NOMO-1 (cell line): Measurements from ENCODE around the gene MYOM1.
A peak's percentile ranks its signal among the peaks of the same experiment; 100 is the strongest.

Experiments
- DNase-seq, 2 experiments: peaks; one replicate each; lab custom pipeline; 2025; ENCODE audit not compliant: unreplicated experiment in 2 of 2; lab: John Stamatoyannopoulos, UW

Gene MYOM1

DNA sequence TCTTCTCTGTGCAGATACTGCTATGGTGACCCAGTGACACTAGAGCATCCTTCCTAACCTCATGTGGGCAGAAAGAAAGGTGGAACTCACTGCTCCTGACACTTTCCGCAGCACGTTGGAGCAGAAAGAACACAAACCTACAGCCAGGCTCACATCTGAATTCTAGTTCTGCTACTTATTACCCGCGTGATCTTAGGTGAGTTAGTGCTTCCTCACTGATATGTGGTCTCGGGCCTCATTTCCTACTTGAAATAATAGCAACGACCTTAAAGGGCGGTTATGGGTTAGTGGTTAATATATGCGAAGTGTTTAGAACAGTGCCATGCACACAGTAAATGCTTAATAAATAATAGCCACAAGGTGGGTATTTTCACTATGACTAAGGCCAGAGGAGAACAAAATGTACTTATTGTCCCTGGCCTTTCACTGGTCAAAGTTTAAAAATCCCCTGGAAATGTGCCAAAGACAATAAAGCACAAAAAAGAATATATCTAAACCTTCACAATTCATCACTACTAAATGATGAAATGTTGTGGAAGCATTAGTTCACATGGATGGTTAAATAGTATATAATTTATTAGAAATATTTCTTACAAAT is 66.6 kb downstream of the MYOM1 start:
- DNase-seq: no peak

DNA sequence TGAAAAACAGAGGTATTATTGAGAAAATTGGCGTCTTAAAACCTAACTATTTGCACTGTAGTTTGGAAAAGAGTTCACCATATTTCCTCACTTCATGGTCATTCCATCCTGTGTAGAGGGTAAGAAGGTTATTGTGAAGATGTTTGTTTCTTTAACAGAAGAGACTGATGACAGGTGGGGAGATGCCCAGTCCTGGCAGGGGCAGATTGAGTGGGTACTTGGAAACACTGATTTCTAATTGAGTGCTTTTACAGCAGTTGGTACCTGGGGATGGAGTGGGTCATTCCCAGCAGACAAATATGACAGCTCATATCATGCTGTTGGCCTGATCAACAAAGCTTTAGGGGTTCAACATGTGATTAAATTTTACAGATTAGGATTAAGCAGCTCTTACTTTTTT is 67.5 kb downstream of the MYOM1 start:
- no peak for DNase-seq

DNA sequence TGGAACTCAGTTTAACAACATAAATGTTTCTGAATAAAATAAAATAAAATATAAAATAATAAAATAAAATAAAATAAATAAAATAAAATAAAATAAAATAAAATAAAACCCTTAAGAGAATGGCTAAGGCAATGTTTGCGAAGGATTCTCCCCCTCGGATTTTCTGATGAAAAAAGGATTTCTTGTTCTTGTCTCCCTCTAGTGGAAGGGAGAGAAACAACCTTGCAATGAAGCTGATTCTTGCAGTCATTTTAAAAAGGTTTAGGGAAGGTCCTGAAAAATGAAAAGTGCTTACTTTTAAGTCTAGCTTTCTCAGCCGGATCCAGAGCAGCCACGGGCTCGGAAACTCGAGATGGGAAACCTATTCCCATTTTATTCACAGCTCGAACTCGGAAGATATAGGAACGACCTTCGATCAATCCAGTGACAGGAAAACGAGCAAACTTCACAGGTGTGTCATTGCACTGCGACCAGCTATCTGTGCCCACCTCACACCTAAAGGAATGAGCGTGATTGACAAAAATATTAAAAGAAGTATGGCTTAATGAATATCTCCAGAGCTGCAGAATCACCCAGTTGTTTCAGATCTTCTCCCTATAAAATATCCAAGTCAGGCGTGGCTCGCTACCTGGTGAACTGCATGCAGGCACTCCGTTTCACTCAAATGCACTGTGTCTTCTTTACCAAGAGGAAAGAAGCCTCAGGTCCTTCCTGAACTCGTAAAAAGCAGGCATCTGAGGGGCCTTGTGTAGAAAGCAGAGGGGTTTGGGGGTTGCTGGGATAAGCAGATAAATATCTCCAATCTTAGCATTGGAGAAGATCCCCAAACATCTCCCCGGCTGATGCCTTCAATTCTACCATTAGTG is 68.1 kb downstream of the MYOM1 start:
- DNase-seq: peak in 1 of 2 experiments; percentile 50

DNA sequence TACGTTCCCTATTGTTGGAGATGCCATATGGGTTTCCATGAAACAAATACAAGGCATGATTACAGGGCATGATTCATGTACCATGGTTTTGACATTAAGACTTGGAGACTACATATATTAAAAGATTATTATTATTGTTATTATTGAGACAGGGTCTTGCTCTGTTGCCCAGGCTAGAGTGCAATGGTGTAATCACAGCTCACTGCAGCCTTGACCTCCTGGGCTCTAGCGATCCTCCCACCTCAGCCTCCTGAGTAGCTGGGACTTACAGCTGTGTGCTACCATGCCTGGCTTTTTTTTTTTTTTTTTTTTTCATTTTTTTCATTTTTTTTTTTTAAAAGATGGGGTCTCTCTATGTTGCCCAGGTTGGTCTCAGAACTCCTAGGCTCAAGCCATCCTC is 69.1 kb downstream of the MYOM1 start:
- no peak for DNase-seq

DNA sequence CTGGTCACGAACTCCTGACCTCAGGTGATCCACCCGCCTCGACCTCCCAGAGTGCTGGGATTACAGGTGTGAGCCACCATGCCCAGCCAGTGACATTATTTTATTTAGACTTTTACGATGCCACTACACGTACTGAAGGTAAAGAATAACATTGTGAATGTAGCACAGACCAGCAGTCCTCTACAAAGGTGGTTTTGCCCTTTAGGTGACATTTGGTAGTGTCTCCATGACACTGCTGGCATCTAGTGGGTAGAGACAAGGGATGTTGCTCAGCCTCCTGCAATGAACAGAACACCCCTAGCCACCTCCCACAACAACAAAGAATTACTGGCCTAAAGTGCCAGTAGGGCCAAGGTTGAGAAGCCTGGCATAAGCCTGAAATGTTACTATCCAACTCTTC is 69.5 kb downstream of the MYOM1 start:
- no peak for DNase-seq

DNA sequence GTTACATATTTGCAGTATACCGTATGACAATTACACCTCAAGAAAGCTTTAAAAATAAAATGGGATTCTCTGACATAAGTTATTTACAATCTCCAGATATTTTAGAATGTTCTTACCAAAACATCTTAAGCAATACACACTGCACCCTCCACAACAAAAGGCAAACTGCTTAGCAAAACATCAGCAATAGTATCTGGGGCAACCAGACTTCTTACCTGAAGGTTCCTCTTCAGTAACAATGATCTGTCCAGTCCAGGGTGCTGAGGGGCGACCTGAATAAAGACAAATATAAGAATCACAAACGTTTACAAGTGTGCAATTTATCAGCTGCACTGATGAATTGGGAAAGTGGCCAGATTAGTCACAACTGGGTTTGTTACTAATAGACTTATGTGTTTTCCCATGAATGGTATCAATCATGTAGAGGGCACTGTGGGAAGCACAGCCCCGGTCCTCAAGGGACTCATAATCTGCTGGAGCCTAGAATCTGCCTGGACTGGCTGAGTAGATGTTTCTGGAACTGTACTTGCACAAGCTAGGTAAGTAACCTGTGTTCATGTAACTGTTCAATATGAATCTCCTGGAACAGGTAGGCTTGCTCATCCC is 70.7 kb downstream of the MYOM1 start:
- no peak for DNase-seq

DNA sequence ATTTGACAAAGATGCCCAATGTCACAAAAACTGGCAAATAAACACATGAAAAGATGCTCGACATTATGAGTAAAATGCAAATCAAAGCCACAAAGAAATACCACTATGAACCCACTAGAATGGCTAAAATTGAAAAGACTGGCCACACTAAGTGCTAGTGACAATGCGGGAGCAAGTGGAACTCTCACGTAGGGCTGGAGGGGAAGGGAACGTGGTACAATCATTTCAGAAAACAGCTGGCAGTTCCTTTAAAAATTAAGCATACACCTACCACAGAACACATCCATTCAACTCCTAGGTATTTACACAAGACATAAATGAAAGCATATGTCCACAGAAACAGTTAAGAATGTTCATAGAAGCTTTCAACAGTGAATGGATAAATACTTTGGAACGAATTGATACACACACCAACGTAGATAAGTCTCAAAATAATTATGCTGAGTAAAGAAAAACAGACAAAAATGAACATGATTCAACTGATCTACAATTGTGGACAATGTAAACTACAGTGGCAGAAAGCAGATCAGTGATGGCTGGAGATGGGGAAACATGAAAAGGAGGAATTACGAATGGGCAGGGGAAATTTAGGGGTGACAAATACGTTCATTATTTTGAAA is 71.7 kb downstream of the MYOM1 start:
- DNase-seq: no peak

DNA sequence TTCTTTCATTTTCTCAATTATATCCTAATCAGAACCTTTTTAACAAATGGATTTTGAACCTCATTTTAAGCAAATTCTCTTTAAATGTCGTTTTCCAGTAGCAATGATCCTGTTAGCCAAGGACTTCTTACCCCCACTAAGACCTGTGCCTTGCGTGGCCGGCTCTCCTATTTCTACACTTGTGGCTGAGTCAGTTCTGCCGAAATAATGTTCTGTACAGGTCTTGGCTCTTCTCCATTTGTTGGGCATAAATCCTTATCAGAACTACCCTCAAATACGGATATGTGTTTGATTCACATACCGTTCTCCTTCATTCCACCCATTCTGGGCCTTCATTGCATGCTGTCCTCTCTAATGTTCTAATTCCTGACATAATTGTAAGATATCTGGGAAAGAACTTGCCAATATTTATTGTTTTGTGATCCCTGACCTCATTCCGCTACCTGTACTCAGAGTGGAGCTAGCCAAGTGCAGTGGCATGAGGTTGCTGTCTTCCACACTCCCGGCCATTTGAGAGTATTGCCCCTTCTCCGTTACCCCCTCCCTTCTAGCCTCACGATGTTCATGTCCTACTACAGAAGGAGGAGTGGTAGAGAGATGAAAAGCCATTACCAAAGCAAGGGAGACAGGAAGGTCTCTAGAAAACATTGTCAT is 78.7 kb downstream of the MYOM1 start:
- DNase-seq: no peak

DNA sequence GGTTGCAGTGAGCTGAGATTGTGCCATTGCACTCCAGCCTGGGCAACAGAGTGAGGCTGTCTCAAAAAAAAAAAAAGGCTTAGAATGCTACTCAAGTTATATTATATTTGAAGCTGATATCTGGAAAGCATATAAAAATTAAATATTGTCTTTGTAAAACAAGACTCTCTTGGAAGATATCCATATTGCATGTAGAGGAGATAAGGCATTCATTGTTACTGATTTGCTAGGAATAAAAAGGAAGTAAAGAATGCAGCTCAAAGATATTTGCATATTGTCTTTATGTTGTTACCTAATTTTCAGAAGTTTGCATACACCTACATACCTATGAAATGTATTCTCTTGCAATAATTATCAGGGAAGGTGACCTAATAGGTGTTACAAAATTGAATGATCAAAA is 79.4 kb downstream of the MYOM1 start:
- DNase-seq: no peak

DNA sequence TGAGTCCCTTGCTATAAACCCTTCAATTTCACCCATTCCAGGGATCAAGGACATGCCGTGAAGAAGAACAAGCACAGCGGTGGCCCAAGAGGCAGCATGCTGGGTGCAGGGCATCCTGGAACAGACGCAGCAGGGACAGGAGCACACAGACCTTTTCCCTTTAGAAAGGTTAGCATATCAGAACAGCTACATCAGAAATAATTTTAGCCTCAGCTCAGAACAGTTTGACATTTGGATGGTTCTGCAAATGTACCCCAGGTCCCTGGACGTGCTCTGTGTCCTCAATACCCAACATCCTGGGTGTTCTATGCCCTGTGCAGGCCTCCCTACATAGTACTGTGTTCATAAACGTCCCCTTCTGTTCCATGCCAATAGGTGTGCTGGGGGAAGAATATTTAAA is 80.4 kb downstream of the MYOM1 start:
- DNase-seq: no peak

DNA sequence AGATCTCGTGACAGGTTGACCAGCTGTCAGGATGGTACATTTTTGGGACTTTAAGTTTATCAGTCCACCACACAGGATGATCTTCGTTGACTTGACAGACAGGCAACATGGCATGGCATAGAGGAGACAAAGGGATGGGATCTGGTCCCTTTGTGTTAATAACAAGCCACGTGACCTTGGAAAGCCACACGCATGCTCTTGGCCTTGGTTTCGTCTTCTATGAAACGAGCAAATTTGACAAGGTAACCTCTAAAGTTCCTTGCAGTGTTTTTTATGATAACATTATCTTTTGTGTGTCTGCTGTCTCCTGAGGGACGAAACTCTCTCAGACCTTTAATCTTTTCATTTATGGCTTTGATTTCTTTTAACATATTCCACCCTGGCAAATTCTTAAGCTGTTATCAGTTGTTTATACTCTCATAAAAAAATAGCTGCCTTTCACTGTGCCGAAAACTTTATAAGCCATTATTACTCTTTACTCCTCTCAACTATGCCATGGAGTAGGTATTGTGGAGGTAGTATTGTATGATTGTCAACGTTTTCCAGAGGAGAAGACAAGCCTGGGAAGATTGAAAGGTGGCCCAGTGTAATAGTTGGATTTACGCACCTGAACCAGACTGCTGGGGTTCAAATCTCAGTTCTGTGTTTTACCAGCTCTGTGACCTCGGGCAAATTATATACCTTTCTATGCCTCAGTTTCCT is 81.3 kb downstream of the MYOM1 start:
- DNase-seq: no peak

DNA sequence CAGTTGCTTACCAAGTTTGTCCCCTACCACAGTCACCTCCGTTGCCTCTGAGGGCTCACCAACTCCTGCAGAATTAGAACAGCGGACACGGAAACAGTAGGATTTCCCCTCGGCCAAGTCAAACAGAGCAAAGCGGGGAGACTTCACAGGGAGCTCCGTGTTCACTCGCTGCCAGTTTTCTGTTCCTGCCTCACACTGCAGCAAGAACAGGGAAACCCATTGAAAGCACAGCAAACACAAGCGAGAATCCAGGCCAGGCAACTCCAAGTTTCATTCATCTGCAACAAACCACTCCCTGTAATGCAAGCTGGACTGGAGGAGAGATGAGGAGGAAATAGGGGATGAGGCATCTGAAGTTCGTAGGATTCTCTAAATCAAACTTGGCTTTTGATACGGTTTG is 84.2 kb downstream of the MYOM1 start:
- DNase-seq: no peak

DNA sequence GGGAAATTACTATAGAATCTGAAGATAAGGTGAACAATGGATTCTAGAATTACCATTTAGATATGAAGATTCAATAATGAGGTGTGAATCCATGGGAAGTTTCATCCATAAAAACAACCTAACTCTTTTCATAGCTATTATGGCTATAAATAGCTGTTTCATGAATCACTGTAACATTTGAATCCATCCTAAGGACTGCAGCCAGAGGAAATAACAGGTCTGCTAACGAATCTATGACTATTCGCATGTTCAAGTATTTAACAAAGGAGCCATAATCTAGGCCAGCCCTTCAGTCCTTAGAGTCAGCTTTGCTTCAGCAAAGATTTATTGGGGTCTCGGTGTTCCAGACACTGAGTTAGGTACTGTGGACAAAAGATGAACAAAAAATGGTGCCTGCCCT is 87.1 kb downstream of the MYOM1 start:
- no peak for DNase-seq

DNA sequence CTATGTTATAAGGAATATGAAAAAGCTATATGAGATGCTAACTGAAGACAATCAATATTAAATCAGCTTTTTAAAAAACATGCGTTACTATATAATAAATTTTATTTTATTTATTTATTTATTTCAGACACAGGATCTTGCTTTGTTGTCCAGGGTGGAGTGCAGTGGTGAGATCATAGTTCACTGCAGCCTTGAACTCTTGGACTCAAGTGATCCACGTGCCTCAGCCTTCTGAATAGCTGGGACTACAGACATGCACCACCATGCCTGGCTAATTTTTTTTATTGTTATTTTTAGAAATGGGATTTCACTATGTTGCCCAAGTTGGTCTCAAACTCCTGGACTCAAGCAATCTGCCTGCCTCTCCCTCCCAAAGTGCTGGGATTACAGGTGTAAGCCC is 89.4 kb downstream of the MYOM1 start:
- no peak for DNase-seq

DNA sequence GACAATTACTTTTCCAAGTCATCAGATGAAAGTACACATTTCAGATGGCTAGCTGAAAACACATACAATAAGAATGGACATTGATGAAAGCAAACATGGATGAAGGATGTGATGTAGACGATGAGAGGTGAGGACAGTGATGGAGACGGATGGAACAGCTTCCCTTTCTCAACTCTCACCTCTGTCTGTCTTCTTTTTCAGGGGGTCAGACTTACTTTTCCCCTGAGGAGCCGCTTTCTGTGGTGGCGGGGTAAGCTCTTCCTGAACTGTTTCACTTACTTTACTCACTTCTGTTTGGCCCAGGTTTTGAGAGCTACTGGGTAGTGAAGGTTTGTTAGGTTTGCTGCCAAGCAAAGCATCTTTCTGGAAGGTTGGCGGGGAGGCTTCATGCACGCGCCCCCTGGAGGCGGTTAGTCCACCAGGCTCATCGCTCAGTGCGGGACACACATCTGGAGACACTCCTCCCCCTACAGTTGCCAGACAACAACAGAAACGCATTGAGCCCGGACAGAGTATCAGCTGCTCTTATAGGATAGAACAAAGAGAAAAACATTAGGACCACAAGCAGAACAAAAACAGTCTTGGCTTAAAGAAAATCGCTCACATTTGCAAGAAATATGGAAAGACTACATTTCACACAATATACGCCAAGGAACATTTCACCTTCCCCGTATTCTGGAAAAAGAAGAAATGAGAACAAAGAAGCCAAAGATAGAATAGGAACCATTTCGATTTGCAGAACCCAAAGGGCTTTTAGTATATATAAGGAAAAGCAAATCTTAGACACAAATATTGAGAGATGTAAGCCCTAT is 90.5 kb downstream of the MYOM1 start:
- DNase-seq: peak; percentile 75 to 84

DNA sequence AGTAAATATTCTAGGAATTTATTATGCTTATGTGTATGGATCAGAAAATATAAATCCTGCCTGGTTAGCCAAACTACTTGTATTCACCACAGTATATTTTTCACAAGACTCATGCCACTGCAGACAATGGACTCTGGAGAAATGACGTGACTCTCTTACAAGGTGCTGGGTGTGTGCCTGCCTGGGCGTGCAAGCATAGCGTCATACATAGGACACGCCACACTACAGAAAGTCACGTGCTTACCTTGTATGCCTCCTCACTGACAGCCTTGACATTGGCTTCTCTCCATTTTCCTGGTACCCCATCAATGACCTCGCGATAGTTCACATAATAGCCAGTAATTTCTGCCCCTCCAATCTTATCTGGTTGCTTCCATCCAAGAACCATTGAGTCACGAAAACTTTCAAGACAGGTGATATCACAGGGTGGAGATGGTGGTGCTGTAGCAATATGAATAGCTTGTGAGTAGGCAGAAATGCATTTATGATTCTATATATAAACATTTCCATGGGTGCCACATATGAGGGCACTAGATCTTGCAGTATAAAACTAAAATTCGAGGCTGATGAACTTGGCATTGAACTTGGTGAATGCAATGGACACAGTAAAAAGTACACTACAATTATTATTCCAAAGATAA is 93.2 kb downstream of the MYOM1 start:
- no peak for DNase-seq

DNA sequence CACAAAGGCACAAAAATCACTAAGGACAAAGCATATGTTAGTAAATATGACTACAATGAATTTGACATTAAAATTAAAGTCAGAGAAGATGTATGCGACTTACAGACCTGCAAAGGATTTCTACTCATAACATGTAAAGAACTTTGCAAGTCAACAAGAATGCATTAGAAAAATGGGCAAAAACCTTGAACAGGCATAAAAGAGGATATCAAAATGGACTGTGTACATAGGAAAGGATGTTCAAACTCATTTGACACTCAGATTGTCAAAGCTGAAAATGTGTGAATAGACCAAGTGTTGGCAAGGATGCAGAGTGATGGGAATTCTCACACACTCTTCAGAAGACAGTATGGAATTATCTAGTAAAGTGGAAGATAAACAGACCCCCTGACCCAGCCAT is 94.9 kb downstream of the MYOM1 start:
- no peak for DNase-seq

DNA sequence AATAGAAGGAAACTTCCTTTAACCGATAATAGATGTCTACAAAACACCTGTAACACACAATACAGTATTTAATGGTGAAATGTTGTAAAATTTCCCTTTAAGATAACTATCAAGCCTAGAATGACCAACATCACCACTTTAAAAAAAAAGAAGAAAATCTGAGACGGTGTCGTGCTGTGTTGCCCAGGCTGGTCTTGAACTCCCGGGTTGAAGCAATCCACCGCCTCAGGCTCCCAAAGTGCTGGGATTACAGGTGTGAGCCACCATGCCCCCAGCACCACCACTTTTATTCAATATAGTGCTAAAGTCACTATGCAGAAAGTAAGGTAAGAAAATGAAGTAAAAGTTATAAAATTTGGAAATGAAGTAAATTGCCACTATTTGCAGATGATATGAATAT is 96.9 kb downstream of the MYOM1 start:
- no peak for DNase-seq

DNA sequence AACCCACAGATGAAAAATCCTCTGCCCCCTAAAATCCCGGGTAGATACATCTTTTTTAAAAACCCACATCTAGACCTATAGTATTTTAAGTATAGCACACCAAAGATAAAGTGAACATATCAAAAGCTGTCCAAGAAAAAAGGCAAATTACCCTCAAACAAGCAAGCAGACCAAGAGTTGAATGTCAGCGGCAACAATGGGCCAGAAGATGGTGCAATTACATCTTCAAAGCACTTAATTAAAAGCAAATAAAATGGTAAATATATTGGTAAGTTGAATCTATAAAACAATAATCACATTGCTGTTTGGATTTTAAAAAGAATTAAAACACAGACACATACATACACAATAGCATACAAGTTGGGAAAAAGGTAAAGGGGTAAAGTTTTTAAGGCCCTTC is 98.5 kb downstream of the MYOM1 start:
- DNase-seq: no peak
